ENCODE data around the gene ZNF787.

ZNF787 gene

DNA sequence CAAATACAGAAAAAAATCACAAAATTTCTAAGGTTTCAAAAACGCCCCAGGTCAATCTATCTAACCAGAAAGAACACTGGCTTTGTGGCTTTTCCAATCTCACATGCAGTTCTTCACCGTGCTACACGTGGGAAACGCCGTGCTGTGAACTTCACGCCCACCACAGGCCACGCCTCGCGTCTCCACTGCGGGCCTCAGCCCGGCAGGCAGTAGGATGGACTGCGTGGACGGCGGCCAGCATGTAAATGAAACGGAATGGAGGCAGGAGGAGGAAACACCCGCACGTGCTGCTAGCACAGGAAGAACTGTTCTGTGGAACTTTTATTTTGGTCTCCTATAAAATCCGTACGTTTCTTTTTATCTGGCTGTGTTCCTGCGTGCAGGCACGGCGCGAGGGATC lies 23.8 kb downstream of the ZNF787 start:
- no peak for TF ChIP-seq CTCF (IDR thresholded peaks at IDR 0.05; ENCODE audit: low read depth, low read length, missing control alignments)
- H3K4me3 ChIP-seq (replicated peaks; ENCODE audit: low read depth, low read length) = no peak overlapping the region
- no peak for DNase-seq (ENCODE audit: extremely low read depth, low read depth)

- no peak overlapping the region for H3K4me3 ChIP-seq (replicated peaks; ENCODE audit: low read depth, low read length)
- no peak for DNase-seq (ENCODE audit: extremely low read depth, low read depth)
- TF ChIP-seq CTCF (IDR thresholded peaks at IDR 0.05; ENCODE audit: low read depth, low read length, missing control alignments) = no peak
These were observed 24.4 kb downstream of the ZNF787 start for GRCh38 chr19:56096665-56097064.

DNA sequence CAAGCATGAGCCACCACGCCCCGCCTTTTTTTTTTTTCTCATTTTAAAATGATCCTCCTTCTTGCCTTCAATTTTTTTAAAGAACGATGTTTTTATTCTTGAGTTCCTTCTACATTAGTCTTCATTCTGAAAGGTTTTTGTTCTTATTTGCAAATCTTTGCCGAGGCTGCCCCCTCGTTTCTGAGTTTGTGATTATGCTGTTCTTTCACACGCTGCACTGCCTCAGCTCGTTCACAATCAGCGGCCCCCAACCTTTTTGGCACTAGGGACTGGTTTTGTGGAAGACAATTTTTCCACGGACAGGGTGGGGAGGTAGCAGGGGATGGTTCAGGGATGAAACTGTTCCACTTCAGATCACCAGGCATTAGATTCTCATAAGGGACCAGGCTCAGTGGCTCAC lies 26.6 kb downstream of the ZNF787 start:
- no peak for DNase-seq (ENCODE audit: extremely low read depth, low read depth)
- H3K4me3 ChIP-seq (replicated peaks; ENCODE audit: low read depth, low read length) = no peak overlapping the region
- no peak for TF ChIP-seq CTCF (IDR thresholded peaks at IDR 0.05; ENCODE audit: low read depth, low read length, missing control alignments)

DNA sequence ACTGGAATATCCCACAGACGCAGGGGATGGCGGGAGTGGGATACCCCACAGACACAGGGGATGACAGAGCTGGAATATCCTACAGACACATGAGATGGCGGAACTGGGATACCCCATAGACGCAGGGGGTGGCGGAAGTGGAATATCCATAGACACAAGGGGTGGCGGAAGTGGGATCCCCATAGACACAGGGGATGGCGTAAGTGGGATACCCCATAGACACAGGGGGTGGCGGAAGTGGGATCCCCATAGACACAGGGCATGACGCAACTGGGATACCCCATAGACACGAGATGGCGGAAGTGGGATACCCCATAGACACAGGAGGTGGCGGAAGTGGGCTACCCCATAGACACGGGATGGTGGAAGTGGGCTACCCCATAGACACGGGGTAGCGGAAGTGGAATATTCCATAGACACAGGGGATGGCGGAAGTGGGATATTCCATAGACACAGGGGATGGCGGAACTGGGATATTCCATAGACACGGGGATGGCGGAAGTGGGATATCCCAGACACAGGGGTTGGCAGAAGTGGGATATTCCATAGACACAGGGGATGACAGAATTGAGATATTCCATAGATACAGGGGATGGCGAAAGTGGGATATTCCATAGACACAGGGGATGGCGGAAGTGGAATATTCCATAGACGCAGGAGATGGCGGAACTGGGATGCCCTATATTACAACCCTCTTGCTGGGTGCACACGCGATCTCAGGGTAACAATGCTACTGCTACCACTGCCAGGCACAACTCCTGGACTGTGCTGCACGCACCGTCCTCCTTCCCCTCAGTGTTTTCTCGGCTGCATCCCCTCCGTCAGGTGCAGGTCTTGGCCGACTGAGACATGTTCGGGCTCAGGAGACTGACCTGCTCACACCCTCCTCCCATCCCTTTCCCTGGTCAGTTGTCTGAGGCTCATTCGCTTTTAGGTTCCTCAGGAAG lies 28.1 kb downstream of the ZNF787 start:
- H3K4me3 ChIP-seq (replicated peaks; ENCODE audit: low read depth, low read length) = no peak overlapping the region
- DNase-seq (ENCODE audit: extremely low read depth, low read depth) = no peak
- TF ChIP-seq CTCF (IDR thresholded peaks at IDR 0.05; ENCODE audit: low read depth, low read length, missing control alignments) = no peak

DNA sequence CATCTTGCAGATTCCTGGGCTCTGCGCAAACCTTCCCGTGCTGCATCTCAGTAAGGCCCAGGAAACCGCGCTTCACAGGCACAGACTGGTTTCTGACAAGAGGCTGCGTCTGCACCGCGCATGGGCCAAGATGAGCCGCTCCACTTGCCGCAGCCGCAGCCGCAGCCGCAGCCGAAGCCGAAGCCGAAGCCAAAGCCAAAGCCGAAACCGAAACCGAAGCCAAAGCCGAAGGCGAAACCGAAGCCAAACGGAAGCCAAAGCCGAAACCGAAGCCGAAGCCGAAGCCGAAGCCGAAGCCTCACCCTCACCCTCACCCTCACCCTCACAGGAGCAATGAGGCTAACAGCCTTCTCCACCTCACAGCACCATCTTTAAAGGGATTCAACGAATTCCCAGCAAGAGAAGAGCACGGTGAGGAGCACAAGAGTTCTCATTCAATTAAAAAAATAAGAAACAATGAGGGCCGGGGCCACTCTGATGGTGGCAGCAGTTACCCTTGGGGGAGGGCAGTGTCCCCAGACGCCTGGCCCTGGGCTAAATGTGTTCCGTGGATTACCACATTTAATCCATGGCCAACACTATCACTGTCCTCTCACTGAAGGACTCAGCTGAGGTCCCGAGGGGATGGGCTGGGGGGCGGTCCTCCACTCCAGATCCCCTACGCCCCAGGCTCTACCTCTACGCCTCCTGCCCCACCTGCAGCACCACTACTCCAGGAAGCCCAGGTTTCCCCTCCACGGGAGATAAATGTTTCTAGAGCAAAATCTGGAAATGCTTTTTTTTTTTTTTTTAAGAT lies 29.1 kb downstream of the ZNF787 start:
- H3K4me3 ChIP-seq (replicated peaks; ENCODE audit: low read depth, low read length) = no peak overlapping the region
- DNase-seq (ENCODE audit: extremely low read depth, low read depth) = no peak
- TF ChIP-seq CTCF (IDR thresholded peaks at IDR 0.05; ENCODE audit: low read depth, low read length, missing control alignments) = no peak

- no peak for DNase-seq (ENCODE audit: extremely low read depth, low read depth)
- TF ChIP-seq CTCF (IDR thresholded peaks at IDR 0.05; ENCODE audit: low read depth, low read length, missing control alignments) = no peak
- H3K4me3 ChIP-seq (replicated peaks; ENCODE audit: low read depth, low read length) = no peak overlapping the region
These were observed 30.0 kb downstream of the ZNF787 start for GRCh38 chr19:56091066-56091490.

Measured in HFF-Myc (cell line).